GM23338 (cell line): ENCODE results near the gene NPR2.

Source experiments
- CTCF ChIP-seq, 2 experiments: fragments of 200-600 bp in 1 of 2; sonication (generic) in 1 of 2; conservative IDR thresholded peaks; 2 replicates each; pipeline versions ENCODE4 v1.5.1 to v1.6.1; 2016 to 2017; ENCODE audit warnings: antibody characterized with exemption in 2 of 2, low read depth in 2 of 2, mild to moderate bottlenecking in 2 of 2, moderate library complexity in 1 of 2
- EZH2phosphoT487 ChIP-seq: fragments of 200-600 bp; sonication (generic); IDR thresholded peaks from one replicate; pipeline ENCODE4 v1.8.1; 2018; ENCODE audit warnings: antibody characterized with exemption; ENCODE audit not compliant: unreplicated experiment
- POLR2AphosphoS5 ChIP-seq: IDR thresholded peaks from 2 replicates; pipeline ENCODE4 v1.6.1; 2016; ENCODE audit warnings: antibody characterized with exemption, low read depth

GRCh38 chr9:35778496-35778895 lies 12.9 kb upstream of the NPR2 start:
- TF ChIP-seq CTCF (conservative IDR thresholded peaks at IDR 0.05; ENCODE audit: low read depth in 2 of 2) (no peak), POLR2AphosphoS5 (no peak), EZH2phosphoT487 (no peak)
